Gastrocnemius medialis (tissue), 4 donors: ENCODE measurements around the gene LIPT2.

Source experiments
- CTCF ChIP-seq, 5 experiments: fragments of 450-650 bp in 3 of 5; fragments of 200-600 bp in 2 of 5; sonication (generic) in 2 of 5; IDR thresholded peaks in 4 of 5; conservative IDR thresholded peaks in 1 of 5; 1 replicate in 4 of 5; 2 replicates in 1 of 5; pipeline ENCODE4 v1.5.1; 2016 to 2019; ENCODE audit warnings: antibody characterized with exemption in 5 of 5, mild to moderate bottlenecking in 3 of 5, moderate library complexity in 3 of 5
- POLR2A ChIP-seq, 2 donors: fragments of 450-650 bp; IDR thresholded peaks; one replicate each; pipeline ENCODE4 v1.6.1; 2017; ENCODE audit warnings: antibody characterized with exemption in 2 of 2, mild to moderate bottlenecking in 2 of 2, moderate library complexity in 2 of 2

- TF ChIP-seq CTCF (IDR thresholded peaks at IDR 0.05 in 4 of 5, conservative IDR thresholded peaks at IDR 0.05 in 1 of 5) = no peak
- TF ChIP-seq POLR2A (IDR thresholded peaks at IDR 0.05) = no peak
Observed at GRCh38 chr11:74532501-74533246, 39.1 kb upstream of the LIPT2 start.
